ENCODE results near the gene IGSF11.

Gene IGSF11

DNA sequence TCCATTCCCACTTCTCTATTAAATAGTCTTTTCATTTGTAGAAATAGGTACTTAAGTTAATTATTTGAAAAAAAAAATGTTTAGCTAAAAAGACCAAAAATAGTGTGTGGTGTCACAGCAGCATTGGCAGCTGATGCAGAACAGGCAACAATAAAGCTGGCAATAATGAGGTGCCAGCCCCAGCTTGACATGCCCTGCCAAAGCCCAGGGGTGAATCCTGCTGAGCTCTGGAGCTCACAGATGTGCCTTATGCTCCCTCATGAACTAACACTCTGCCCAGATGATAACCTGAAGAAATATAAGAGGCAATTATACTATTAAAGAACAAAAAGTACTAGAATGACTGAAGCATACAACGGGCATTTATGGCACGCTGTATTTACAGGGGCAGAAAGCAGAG, 63.8 kb downstream of the IGSF11 start:
- Histone ChIP-seq H3K79me2 (ENCODE audit: control insufficient read depth, insufficient read depth, low read length) (no peaks in the 10 kb centered on the region), H3K4me2 (ENCODE audit: low read length) (no peak overlapping the region), H3K23ac (ENCODE audit: low read length) (no peak overlapping the region), H3K4me1 (ENCODE audit: control insufficient read depth, low read depth, low read length) (no peaks in the 10 kb centered on the region), H2BK120ac (ENCODE audit: low read depth, low read length) (no peak overlapping the region), H3K4ac (ENCODE audit: low read depth, low read length) (no peak overlapping the region), H3K18ac (ENCODE audit: low read length) (no peak overlapping the region), H2BK15ac (replicated peaks; ENCODE audit: low read depth) (no peak overlapping the region), H3K9ac (ENCODE audit: low read length) (no peak overlapping the region), H3K27ac (ENCODE audit: low read depth, low read length) (no peak overlapping the region), H3K56ac (ENCODE audit: low read length) (no peak overlapping the region), H3K27me3 (ENCODE audit: insufficient read depth, low read length, poor library complexity) (no peaks in the 10 kb centered on the region), H3K4me3 (ENCODE audit: low read length) (no peak overlapping the region), H2AK5ac (ENCODE audit: low read length) (no peak overlapping the region), H2BK5ac (ENCODE audit: low read length) (no peak overlapping the region), H4K8ac (ENCODE audit: low read depth, low read length) (no peak overlapping the region), H3K79me1 (ENCODE audit: low read length) (no peaks in the 10 kb centered on the region), H4K5ac (ENCODE audit: low read length) (no peak overlapping the region), H3K36me3 (ENCODE audit: control insufficient read depth, insufficient read depth, low read length) (no peaks in the 10 kb centered on the region)
- no CpG with 5 or more reads among the region's 2 CpGs for WGBS (ENCODE audit: extremely low coverage, insufficient coverage, low lambda C conversion rate)
- DNase-seq = no peak

- Histone ChIP-seq H3K4ac (ENCODE audit: low read depth, low read length) (no peak overlapping the region), H2AK5ac (ENCODE audit: low read length) (no peak overlapping the region), H3K79me1 (ENCODE audit: low read length) (no peaks in the 10 kb centered on the region), H3K27me3 (ENCODE audit: insufficient read depth, low read length, poor library complexity) (no peaks in the 10 kb centered on the region), H3K36me3 (ENCODE audit: control insufficient read depth, insufficient read depth, low read length) (no peaks in the 10 kb centered on the region), H3K4me1 (ENCODE audit: control insufficient read depth, low read depth, low read length) (no peaks in the 10 kb centered on the region), H3K23ac (ENCODE audit: low read length) (no peak overlapping the region), H3K79me2 (ENCODE audit: control insufficient read depth, insufficient read depth, low read length) (no peaks in the 10 kb centered on the region), H3K9ac (ENCODE audit: low read length) (no peak overlapping the region), H3K56ac (ENCODE audit: low read length) (no peak overlapping the region), H3K27ac (ENCODE audit: low read depth, low read length) (no peak overlapping the region), H3K4me3 (ENCODE audit: low read length) (no peak overlapping the region), H4K5ac (ENCODE audit: low read length) (no peak overlapping the region), H3K18ac (ENCODE audit: low read length) (no peak overlapping the region), H2BK5ac (ENCODE audit: low read length) (no peak overlapping the region), H2BK120ac (ENCODE audit: low read depth, low read length) (no peak overlapping the region), H4K8ac (ENCODE audit: low read depth, low read length) (no peak overlapping the region), H2BK15ac (replicated peaks; ENCODE audit: low read depth) (no peak overlapping the region), H3K4me2 (ENCODE audit: low read length) (no peak overlapping the region)
- WGBS (ENCODE audit: extremely low coverage, insufficient coverage, low lambda C conversion rate) = no CpG with 5 or more reads among the region's 2 CpGs
- DNase-seq = no peak
Observed at GRCh38 chr3:118968640-118969039, 66.0 kb downstream of the IGSF11 start.

DNA sequence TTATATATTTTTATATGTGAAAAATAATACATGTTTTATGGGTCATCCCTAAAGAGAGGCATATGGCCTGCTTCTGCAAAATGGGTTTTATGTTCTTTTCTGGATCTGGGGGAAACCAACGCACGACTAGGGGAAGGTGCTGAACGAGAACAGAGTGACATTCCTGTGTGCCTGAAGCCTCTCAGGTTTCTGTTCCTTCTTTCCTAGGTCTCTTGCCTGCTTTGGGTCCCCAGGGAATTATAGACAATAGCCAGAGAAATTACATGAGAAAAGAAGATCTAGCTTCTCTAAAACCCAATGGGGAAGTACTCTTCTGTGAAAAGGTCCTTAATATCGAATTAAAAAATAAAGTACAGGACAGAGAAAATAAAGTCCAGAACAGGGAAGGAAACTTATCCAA, 66.5 kb downstream of the IGSF11 start:
- no peak overlapping the region for H4K8ac ChIP-seq (ENCODE audit: low read depth, low read length)
- no peaks in the 10 kb centered on the region for H3K27me3 ChIP-seq (ENCODE audit: insufficient read depth, low read length, poor library complexity)
- H2BK5ac ChIP-seq (ENCODE audit: low read length) = no peak overlapping the region
- no peak overlapping the region for H3K4me2 ChIP-seq (ENCODE audit: low read length)
- no peaks in the 10 kb centered on the region for H3K79me2 ChIP-seq (ENCODE audit: control insufficient read depth, insufficient read depth, low read length)
- H2BK120ac ChIP-seq (ENCODE audit: low read depth, low read length) = no peak overlapping the region
- no peak overlapping the region for H2AK5ac ChIP-seq (ENCODE audit: low read length)
- no peaks in the 10 kb centered on the region for H3K79me1 ChIP-seq (ENCODE audit: low read length)
- no peaks in the 10 kb centered on the region for H3K4me1 ChIP-seq (ENCODE audit: control insufficient read depth, low read depth, low read length)
- no peak overlapping the region for H2BK15ac ChIP-seq (replicated peaks; ENCODE audit: low read depth)
- no peak overlapping the region for H4K5ac ChIP-seq (ENCODE audit: low read length)
- no peak overlapping the region for H3K27ac ChIP-seq (ENCODE audit: low read depth, low read length)
- H3K23ac ChIP-seq (ENCODE audit: low read length) = no peak overlapping the region
- H3K18ac ChIP-seq (ENCODE audit: low read length) = no peak overlapping the region
- no CpG with 5 or more reads among the region's 4 CpGs for WGBS (ENCODE audit: extremely low coverage, insufficient coverage, low lambda C conversion rate)
- peak; percentile 52 for DNase-seq
- no peak overlapping the region for H3K9ac ChIP-seq (ENCODE audit: low read length)
- H3K56ac ChIP-seq (ENCODE audit: low read length) = no peak overlapping the region
- H3K4ac ChIP-seq (ENCODE audit: low read depth, low read length) = no peak overlapping the region
- H3K36me3 ChIP-seq (ENCODE audit: control insufficient read depth, insufficient read depth, low read length) = no peaks in the 10 kb centered on the region
- no peak overlapping the region for H3K4me3 ChIP-seq (ENCODE audit: low read length)

GRCh38 chr3:118966700-118967099, 67.9 kb downstream of the IGSF11 start:
- WGBS (ENCODE audit: extremely low coverage, insufficient coverage, low lambda C conversion rate) = no CpG with 5 or more reads among the region's 2 CpGs
- Histone ChIP-seq H3K36me3 (ENCODE audit: control insufficient read depth, insufficient read depth, low read length) (no peaks in the 10 kb centered on the region), H3K18ac (ENCODE audit: low read length) (no peak overlapping the region), H3K79me2 (ENCODE audit: control insufficient read depth, insufficient read depth, low read length) (no peaks in the 10 kb centered on the region), H3K4me2 (ENCODE audit: low read length) (no peak overlapping the region), H3K4me3 (ENCODE audit: low read length) (no peak overlapping the region), H3K79me1 (ENCODE audit: low read length) (no peaks in the 10 kb centered on the region), H3K23ac (ENCODE audit: low read length) (no peak overlapping the region), H2AK5ac (ENCODE audit: low read length) (no peak overlapping the region), H3K9ac (ENCODE audit: low read length) (no peak overlapping the region), H3K56ac (ENCODE audit: low read length) (no peak overlapping the region), H2BK120ac (ENCODE audit: low read depth, low read length) (no peak overlapping the region), H4K5ac (ENCODE audit: low read length) (no peak overlapping the region), H3K4me1 (ENCODE audit: control insufficient read depth, low read depth, low read length) (no peaks in the 10 kb centered on the region), H3K27me3 (ENCODE audit: insufficient read depth, low read length, poor library complexity) (no peaks in the 10 kb centered on the region), H2BK5ac (ENCODE audit: low read length) (no peak overlapping the region), H3K4ac (ENCODE audit: low read depth, low read length) (no peak overlapping the region), H3K27ac (ENCODE audit: low read depth, low read length) (no peak overlapping the region), H2BK15ac (replicated peaks; ENCODE audit: low read depth) (no peak overlapping the region), H4K8ac (ENCODE audit: low read depth, low read length) (no peak overlapping the region)
- no peak for DNase-seq

DNA sequence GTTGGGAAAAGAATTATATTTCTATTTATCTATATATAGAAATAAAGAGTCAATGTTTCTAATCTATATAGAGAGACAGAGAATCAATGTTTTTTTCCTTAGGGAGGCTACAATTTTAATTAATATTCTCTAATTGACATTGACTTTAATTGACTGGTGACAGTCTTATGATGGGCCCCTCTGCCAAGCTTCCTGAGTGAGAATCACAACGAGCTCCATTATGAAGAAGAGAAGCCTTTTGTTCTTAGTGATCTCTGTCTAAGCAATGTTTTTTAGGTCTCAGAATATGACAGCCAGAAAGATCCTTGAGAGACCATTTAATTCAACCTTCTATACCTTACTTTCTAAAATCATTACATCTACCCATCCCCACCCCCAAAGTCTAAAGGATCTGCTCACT, 70.9 kb downstream of the IGSF11 start:
- Histone ChIP-seq H3K4me2 (ENCODE audit: low read length) (no peak overlapping the region), H2AK5ac (ENCODE audit: low read length) (no peak overlapping the region), H3K23ac (ENCODE audit: low read length) (no peak overlapping the region), H3K79me1 (ENCODE audit: low read length) (no peaks in the 10 kb centered on the region), H2BK15ac (replicated peaks; ENCODE audit: low read depth) (no peak overlapping the region), H3K4me1 (ENCODE audit: control insufficient read depth, low read depth, low read length) (no peaks in the 10 kb centered on the region), H3K36me3 (ENCODE audit: control insufficient read depth, insufficient read depth, low read length) (no peaks in the 10 kb centered on the region), H4K5ac (ENCODE audit: low read length) (no peak overlapping the region), H4K8ac (ENCODE audit: low read depth, low read length) (no peak overlapping the region), H3K4ac (ENCODE audit: low read depth, low read length) (no peak overlapping the region), H3K18ac (ENCODE audit: low read length) (no peak overlapping the region), H2BK120ac (ENCODE audit: low read depth, low read length) (no peak overlapping the region), H3K56ac (ENCODE audit: low read length) (no peak overlapping the region), H3K27me3 (ENCODE audit: insufficient read depth, low read length, poor library complexity) (no peaks in the 10 kb centered on the region), H3K27ac (ENCODE audit: low read depth, low read length) (no peak overlapping the region), H3K79me2 (ENCODE audit: control insufficient read depth, insufficient read depth, low read length) (no peaks in the 10 kb centered on the region), H3K9ac (ENCODE audit: low read length) (no peak overlapping the region), H2BK5ac (ENCODE audit: low read length) (no peak overlapping the region), H3K4me3 (ENCODE audit: low read length) (no peak overlapping the region)
- DNase-seq = no peak
- WGBS (ENCODE audit: extremely low coverage, insufficient coverage, low lambda C conversion rate) = no CpG with 5 or more reads among the region's 1 CpG

DNA sequence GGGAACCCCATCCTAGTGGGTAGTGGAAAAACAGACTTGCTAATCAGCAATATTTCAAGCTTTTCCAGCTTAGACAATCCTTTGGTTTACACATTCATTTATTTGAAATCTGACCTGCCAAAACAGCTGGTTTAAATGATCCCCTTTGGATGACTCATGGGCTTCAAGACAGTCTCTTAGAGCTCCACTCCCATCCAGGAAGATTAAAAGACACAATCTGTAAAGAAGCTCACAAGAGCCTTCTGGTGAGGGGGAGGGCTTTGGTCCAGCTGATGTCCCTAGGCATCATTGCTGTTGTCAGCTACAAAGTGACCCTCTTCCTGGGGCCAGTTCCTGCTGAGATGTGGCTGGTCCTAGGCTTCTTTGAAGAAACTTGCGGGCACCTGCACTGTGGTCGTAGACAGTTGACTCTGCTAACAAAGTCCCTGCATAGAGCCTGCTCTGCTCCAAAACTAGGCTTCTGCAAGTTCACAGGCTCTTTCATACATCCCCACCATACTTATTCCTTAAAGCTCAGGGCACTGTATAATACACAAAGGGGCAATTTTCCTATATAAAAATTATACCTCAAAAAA, 73.7 kb downstream of the IGSF11 start:
- H2BK120ac ChIP-seq (ENCODE audit: low read depth, low read length) = no peak overlapping the region
- H3K23ac ChIP-seq (ENCODE audit: low read length) = no peak overlapping the region
- no peaks in the 10 kb centered on the region for H3K79me2 ChIP-seq (ENCODE audit: control insufficient read depth, insufficient read depth, low read length)
- H3K18ac ChIP-seq (ENCODE audit: low read length) = no peak overlapping the region
- H3K4ac ChIP-seq (ENCODE audit: low read depth, low read length) = no peak overlapping the region
- no peak overlapping the region for H3K56ac ChIP-seq (ENCODE audit: low read length)
- DNase-seq = no peak
- H3K36me3 ChIP-seq (ENCODE audit: control insufficient read depth, insufficient read depth, low read length) = no peaks in the 10 kb centered on the region
- no peak overlapping the region for H3K4me3 ChIP-seq (ENCODE audit: low read length)
- H2BK15ac ChIP-seq (replicated peaks; ENCODE audit: low read depth) = no peak overlapping the region
- no peak overlapping the region for H3K4me2 ChIP-seq (ENCODE audit: low read length)
- H3K9ac ChIP-seq (ENCODE audit: low read length) = no peak overlapping the region
- WGBS (ENCODE audit: extremely low coverage, insufficient coverage, low lambda C conversion rate) = no CpG with 5 or more reads among the region's 2 CpGs
- H3K27ac ChIP-seq (ENCODE audit: low read depth, low read length) = no peak overlapping the region
- no peaks in the 10 kb centered on the region for H3K4me1 ChIP-seq (ENCODE audit: control insufficient read depth, low read depth, low read length)
- H2BK5ac ChIP-seq (ENCODE audit: low read length) = no peak overlapping the region
- H3K79me1 ChIP-seq (ENCODE audit: low read length) = no peaks in the 10 kb centered on the region
- no peak overlapping the region for H4K8ac ChIP-seq (ENCODE audit: low read depth, low read length)
- H3K27me3 ChIP-seq (ENCODE audit: insufficient read depth, low read length, poor library complexity) = no peaks in the 10 kb centered on the region
- H2AK5ac ChIP-seq (ENCODE audit: low read length) = no peak overlapping the region
- H4K5ac ChIP-seq (ENCODE audit: low read length) = no peak overlapping the region

All from mesendoderm (in vitro differentiated cells).